Uterus (tissue), 2 donors: ENCODE measurements around the gene PBX1.

ENCODE experiments used
- POLR2A ChIP-seq, 2 donors: fragments of 450-650 bp; IDR thresholded peaks; one replicate each; pipeline ENCODE4 v1.6.1; 2016; ENCODE audit warnings: antibody characterized with exemption in 2 of 2, mild to moderate bottlenecking in 1 of 2, moderate library complexity in 1 of 2
- TF ChIP-seq, protein P1 (sequence below), 4 experiments: fragments of 200-600 bp in 2 of 4; fragments of 450-650 bp in 2 of 4; sonication (generic) in 2 of 4; IDR thresholded peaks; one replicate each; pipeline ENCODE4 v1.5.1; 2016 to 2019; ENCODE audit warnings: antibody characterized with exemption in 4 of 4, mild to moderate bottlenecking in 2 of 4, moderate library complexity in 1 of 4

DNA sequence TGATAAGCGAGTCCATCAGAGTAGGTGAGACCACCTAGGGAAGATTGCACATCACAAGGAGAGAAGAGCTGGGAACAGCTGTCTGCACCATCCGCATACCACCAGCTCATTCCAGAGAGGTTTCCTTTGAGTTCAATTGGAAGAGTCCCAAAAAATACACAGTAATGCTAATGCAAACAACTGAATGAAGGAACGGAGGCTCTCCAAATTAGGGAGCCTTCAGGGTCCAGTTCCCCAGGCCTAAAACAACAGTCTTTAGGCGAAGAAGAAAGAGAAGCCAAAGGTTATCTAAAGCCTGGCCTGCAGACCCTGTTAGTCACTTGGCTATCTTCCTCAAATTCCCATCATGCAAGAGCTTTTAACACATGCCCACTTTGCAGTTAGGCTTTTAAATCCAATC, 246.4 kb downstream of the PBX1 start:
- TF ChIP-seq, protein P1, sequence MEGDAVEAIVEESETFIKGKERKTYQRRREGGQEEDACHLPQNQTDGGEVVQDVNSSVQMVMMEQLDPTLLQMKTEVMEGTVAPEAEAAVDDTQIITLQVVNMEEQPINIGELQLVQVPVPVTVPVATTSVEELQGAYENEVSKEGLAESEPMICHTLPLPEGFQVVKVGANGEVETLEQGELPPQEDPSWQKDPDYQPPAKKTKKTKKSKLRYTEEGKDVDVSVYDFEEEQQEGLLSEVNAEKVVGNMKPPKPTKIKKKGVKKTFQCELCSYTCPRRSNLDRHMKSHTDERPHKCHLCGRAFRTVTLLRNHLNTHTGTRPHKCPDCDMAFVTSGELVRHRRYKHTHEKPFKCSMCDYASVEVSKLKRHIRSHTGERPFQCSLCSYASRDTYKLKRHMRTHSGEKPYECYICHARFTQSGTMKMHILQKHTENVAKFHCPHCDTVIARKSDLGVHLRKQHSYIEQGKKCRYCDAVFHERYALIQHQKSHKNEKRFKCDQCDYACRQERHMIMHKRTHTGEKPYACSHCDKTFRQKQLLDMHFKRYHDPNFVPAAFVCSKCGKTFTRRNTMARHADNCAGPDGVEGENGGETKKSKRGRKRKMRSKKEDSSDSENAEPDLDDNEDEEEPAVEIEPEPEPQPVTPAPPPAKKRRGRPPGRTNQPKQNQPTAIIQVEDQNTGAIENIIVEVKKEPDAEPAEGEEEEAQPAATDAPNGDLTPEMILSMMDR (IDR thresholded peaks at IDR 0.05), result no peak
- TF ChIP-seq POLR2A (IDR thresholded peaks at IDR 0.05), result no peak
